Activated CD4-positive, alpha-beta T cell treated with anti-CD3 and anti-CD28 coated beads for 36 hours (primary cell): ENCODE data around the gene CD74. TPM values are rescaled to one million over a fixed set of nuclear protein-coding genes. Genes with fewer than 3 reads are reported as not detected.

Source experiments
- ATAC-seq: fragments of 200-7000 bp; cut with Tn5 transposase; one replicate; pipeline ENCODE4 v1.10.0; 2021; ENCODE audit warnings: mild to moderate bottlenecking, moderate library complexity
- CTCF ChIA-PET: fragments of 350-600 bp; sonication (Branson Sonifier 250); formaldehyde crosslinking; loops from one replicate; lab custom pipeline; 2021; ENCODE audit warnings: antibody characterized with exemption; lab: Charles Lee
- POLR2A ChIA-PET: fragments of 350-600 bp; sonication (Branson Sonifier 250); formaldehyde crosslinking; loops from one replicate; lab custom pipeline; 2021; ENCODE audit warnings: antibody characterized with exemption, inconsistent platforms; lab: Charles Lee
- DNase-seq: peaks from one replicate; pipeline ENCODE4 v3.0.0-alpha.2; 2020
- H3K27ac Mint-ChIP-seq: one replicate; pipeline ENCODE4 v1.8.0; 2021; ENCODE audit warnings: mixed read lengths
- H3K27me3 Mint-ChIP-seq: one replicate; pipeline ENCODE4 v1.8.0; 2021; ENCODE audit warnings: mixed read lengths
- H3K36me3 Mint-ChIP-seq: one replicate; pipeline ENCODE4 v1.8.0; 2021; ENCODE audit warnings: low read depth, mixed read lengths
- H3K4me1 Mint-ChIP-seq: one replicate; pipeline ENCODE4 v1.8.0; 2021; ENCODE audit warnings: mixed read lengths
- H3K4me3 Mint-ChIP-seq: one replicate; pipeline ENCODE4 v1.8.0; 2021; ENCODE audit warnings: mild to moderate bottlenecking, moderate library complexity, mixed read lengths
- H3K9me3 Mint-ChIP-seq: one replicate; pipeline ENCODE4 v1.8.0; 2021; ENCODE audit warnings: low read depth, mixed read lengths
- intact Hi-C, 2 experiments: fragments of 100-400 bp; cut with DNase I in 1 of 2; cut with micrococcal nuclease in 1 of 2; formaldehyde crosslinking; loops; one replicate each; pipeline versions ENCODE4 v1.14.2 to v1.15.1; 2022 to 2024; cut with DNase I, micrococcal nuclease
- total RNA-seq, 2 experiments: library from RNA; stranded (reverse); gene quantifications; one replicate each; pipeline ENCODE4 v1.2.3, GENCODE V29; 2021

The CD74 gene
- total RNA-seq, 2 experiments from 2014 or later = 217 to 290 TPM

GRCh38 chr5:150451594-150451993 lies 38.9 kb upstream of the CD74 start:
- no peak for ATAC-seq
- ChIA-PET CTCF (interaction anchor here (0.6 to 2.1 kb wide), 3 partner anchors 11 to 231 kb away, joined by 3 to 6 read pairs (median 3); no protein-coding TSS in a partner anchor), POLR2A (no interaction called here)
- Mint-ChIP-seq H3K4me3 (no peak overlapping the region), H3K9me3 (no peaks in the 10 kb centered on the region), H3K27me3 (no peaks in the 10 kb centered on the region), H3K36me3 (peaks cover 30% of the 10 kb centered on the region), H3K27ac (no peak overlapping the region), H3K4me1 (peaks cover 20% of the 10 kb centered on the region)
- intact Hi-C loops = no loop called here
- DNase-seq = no peak

GRCh38 chr5:150449517-150450339 lies 37.0 kb upstream of the CD74 start, which contains the start of gene RPS14:
Gene RPS14, minus strand, starts transcription at chr5:150449739. Its CDS starts 2,006 bp downstream, at chr5:150447733.
- ATAC-seq = peak; percentile 93
- Mint-ChIP-seq H3K4me1 (peaks cover 31% of the 10 kb centered on the region), H3K4me3 (peak within 1 kb of the TSS; percentile 95), H3K36me3 (peaks cover 49% of the 10 kb centered on the region), H3K27me3 (no peaks in the 10 kb centered on the region), H3K9me3 (no peaks in the 10 kb centered on the region), H3K27ac (peak within 1 kb of the TSS; percentile 99)
- CTCF ChIA-PET = interaction anchor here (0.5 to 2.1 kb wide), 25 partner anchors 9 to 459 kb away, joined by 3 to 11 read pairs (median 4); partner anchors contain the start of genes CD74, DCTN4, IRGM and TCOF1
- POLR2A ChIA-PET = interaction anchor here (0.6 to 1.6 kb wide), 12 partner anchors 10 to 803 kb away, joined by 3 to 10 read pairs (median 4); partner anchors contain the start of genes CD74, DCTN4, RBM22 and SMIM3
- peak; percentile 96 for DNase-seq
- intact Hi-C loops = loop anchor here (1.0 to 5.0 kb wide), 11 partner anchors 9 to 899 kb away; partner anchors contain the start of genes CD74 (in 1 of the 2), CSNK1A1 (in 1 of the 2), GM2A (in 1 of the 2) and HMGXB3 (in 1 of the 2)

GRCh38 chr5:150448952-150449516 lies 36.3 kb upstream of the CD74 start:
- Mint-ChIP-seq H3K27me3 (no peaks in the 10 kb centered on the region), H3K4me1 (peaks cover 31% of the 10 kb centered on the region), H3K27ac (peak overlapping the region; percentile 99), H3K9me3 (no peaks in the 10 kb centered on the region), H3K36me3 (peaks cover 52% of the 10 kb centered on the region), H3K4me3 (peak overlapping the region; percentile 95)
- intact Hi-C loops = loop anchor here (1.0 to 5.0 kb wide), 9 partner anchors 37 to 898 kb away; partner anchors contain the start of genes CD74 (in 2 of the 2), CSNK1A1 (in 1 of the 2), GM2A (in 1 of the 2) and HMGXB3 (in 1 of the 2)
- ATAC-seq (peak; percentile 38), DNase-seq (peak; percentile 35)
- POLR2A ChIA-PET = interaction anchor here (0.6 to 1.6 kb wide), 6 partner anchors 16 to 330 kb away, joined by 3 to 10 read pairs (median 4); partner anchors contain the start of genes CD74, RBM22 and SMIM3
- CTCF ChIA-PET = interaction anchor here (0.6 to 2.0 kb wide), 6 partner anchors 9 to 397 kb away, joined by 3 to 11 read pairs (median 5); partner anchors contain the start of gene IRGM

- Mint-ChIP-seq H3K4me3 (peak overlapping the region; percentile 95), H3K36me3 (peaks cover 59% of the 10 kb centered on the region), H3K27me3 (no peaks in the 10 kb centered on the region), H3K27ac (peak overlapping the region; percentile 99), H3K9me3 (no peaks in the 10 kb centered on the region), H3K4me1 (peaks cover 35% of the 10 kb centered on the region)
- intact Hi-C loops = loop anchor here (1.0 to 5.0 kb wide), 4 partner anchors 36 to 898 kb away; partner anchors contain the start of genes CD74 (in 1 of the 2), CSNK1A1 (in 1 of the 2) and GM2A (in 1 of the 2)
- POLR2A ChIA-PET = no interaction called here
- ATAC-seq = no peak
- CTCF ChIA-PET = interaction anchor here (0.6 to 0.8 kb wide), 2 partner anchors 51 to 781 kb away, joined by 3 read pairs; no protein-coding TSS in a partner anchor
- DNase-seq = no peak
Observed at GRCh38 chr5:150448334-150448733, 35.6 kb upstream of the CD74 start.

GRCh38 chr5:150447188-150447587 lies 34.5 kb upstream of the CD74 start:
- CTCF ChIA-PET = interaction anchor here (1.1 to 2.8 kb wide), 4 partner anchors 8 to 24 kb away, joined by 3 to 8 read pairs (median 4); no protein-coding TSS in a partner anchor
- POLR2A ChIA-PET = interaction anchor here (0.7 kb wide), 1 partner anchor 217 kb away, joined by 3 read pairs; no protein-coding TSS in a partner anchor
- Mint-ChIP-seq H3K36me3 (peaks cover 62% of the 10 kb centered on the region), H3K9me3 (no peaks in the 10 kb centered on the region), H3K27me3 (no peaks in the 10 kb centered on the region), H3K4me3 (peak overlapping the region; percentile 95), H3K4me1 (peaks cover 35% of the 10 kb centered on the region), H3K27ac (peak overlapping the region; percentile 99)
- ATAC-seq = no peak
- intact Hi-C loops = loop anchor here in 1 of 2 experiments (5.0 kb wide), 1 partner anchor 335 kb away; no protein-coding TSS in a partner anchor
- DNase-seq = no peak

- CTCF ChIA-PET = interaction anchor here (1.1 to 2.8 kb wide), 4 partner anchors 8 to 13 kb away, joined by 3 to 8 read pairs (median 4); no protein-coding TSS in a partner anchor
- Mint-ChIP-seq H3K27ac (peak overlapping the region; percentile 99), H3K36me3 (peaks cover 63% of the 10 kb centered on the region), H3K4me1 (peaks cover 35% of the 10 kb centered on the region), H3K27me3 (no peaks in the 10 kb centered on the region), H3K9me3 (no peaks in the 10 kb centered on the region), H3K4me3 (peak overlapping the region; percentile 95)
- POLR2A ChIA-PET = interaction anchor here (0.7 kb wide), 1 partner anchor 217 kb away, joined by 3 read pairs; no protein-coding TSS in a partner anchor
- ATAC-seq (no peak), DNase-seq (no peak)
- intact Hi-C loops = loop anchor here in 1 of 2 experiments (5.0 kb wide), 1 partner anchor 336 kb away; no protein-coding TSS in a partner anchor
Observed at GRCh38 chr5:150446583-150446982, 33.9 kb upstream of the CD74 start.

- intact Hi-C loops = loop anchor here in 1 of 2 experiments (5.0 kb wide), 1 partner anchor 336 kb away; no protein-coding TSS in a partner anchor
- peak overlapping the region; percentile 99 for H3K27ac Mint-ChIP-seq
- peak overlapping the region; percentile 95 for H3K4me3 Mint-ChIP-seq
- ChIA-PET CTCF (interaction anchor here (1.3 to 2.8 kb wide), 2 partner anchors 10 to 13 kb away, joined by 4 to 8 read pairs; no protein-coding TSS in a partner anchor), POLR2A (no interaction called here)
- no peaks in the 10 kb centered on the region for H3K9me3 Mint-ChIP-seq
- DNase-seq (no peak), ATAC-seq (no peak)
- peaks cover 35% of the 10 kb centered on the region for H3K4me1 Mint-ChIP-seq
- peaks cover 64% of the 10 kb centered on the region for H3K36me3 Mint-ChIP-seq
- no peaks in the 10 kb centered on the region for H3K27me3 Mint-ChIP-seq
Observed at GRCh38 chr5:150446088-150446487, 33.4 kb upstream of the CD74 start.

- Mint-ChIP-seq H3K36me3 (peaks cover 64% of the 10 kb centered on the region), H3K4me3 (no peak overlapping the region), H3K27ac (no peak overlapping the region), H3K9me3 (no peaks in the 10 kb centered on the region), H3K27me3 (no peaks in the 10 kb centered on the region), H3K4me1 (peaks cover 32% of the 10 kb centered on the region)
- ATAC-seq (no peak), DNase-seq (no peak)
- POLR2A ChIA-PET = interaction anchor here (0.6 kb wide), 3 partner anchors 12 to 52 kb away, joined by 4 to 5 read pairs (median 5); no protein-coding TSS in a partner anchor
- intact Hi-C loops = loop anchor here in 1 of 2 experiments (5.0 kb wide), 1 partner anchor 338 kb away; no protein-coding TSS in a partner anchor
- CTCF ChIA-PET = interaction anchor here (1.0 to 2.8 kb wide), 4 partner anchors 9 to 100 kb away, joined by 3 to 8 read pairs (median 4); no protein-coding TSS in a partner anchor
Observed at GRCh38 chr5:150444770-150445169, 32.1 kb upstream of the CD74 start.

- intact Hi-C loops = no loop called here
- no peaks in the 10 kb centered on the region for H3K9me3 Mint-ChIP-seq
- peaks cover 32% of the 10 kb centered on the region for H3K4me1 Mint-ChIP-seq
- no peak for DNase-seq
- ATAC-seq = no peak
- POLR2A ChIA-PET = interaction anchor here (0.6 to 1.1 kb wide), 2 partner anchors 31 to 45 kb away, joined by 4 to 6 read pairs; partner anchors contain the start of gene CD74
- H3K4me3 Mint-ChIP-seq = no peak overlapping the region
- CTCF ChIA-PET = no interaction called here
- peaks cover 52% of the 10 kb centered on the region for H3K36me3 Mint-ChIP-seq
- H3K27me3 Mint-ChIP-seq = no peaks in the 10 kb centered on the region
- H3K27ac Mint-ChIP-seq = peak overlapping the region; percentile 24
Observed at GRCh38 chr5:150443242-150444075, 30.7 kb upstream of the CD74 start.
